Aorta (tissue), 5 donors: ENCODE results near the gene TNP2. TPM values are rescaled to one million over a fixed set of nuclear protein-coding genes. Genes with fewer than 3 reads are reported as not detected.

Source experiments
- ATAC-seq: fragments of 200-7000 bp; cut with Tn5 transposase; one replicate; pipeline ENCODE4 v1.9.1; 2022; ENCODE audit warnings: moderate library complexity; ENCODE audit not compliant: low FRiP score
- DNase-seq, 2 donors: peaks; one replicate each; pipeline ENCODE4 v3.0.0-alpha.2; 2020
- H3K27ac ChIP-seq, 2 donors: one replicate each; pipeline ENCODE4 v1.5.1; 2013; ENCODE audit warnings: low read length in 2 of 2, mild to moderate bottlenecking in 2 of 2, moderate library complexity in 2 of 2, control low read depth in 1 of 2, inconsistent platforms in 1 of 2, low read depth in 1 of 2
- H3K27me3 ChIP-seq, 2 donors: one replicate each; pipeline ENCODE4 v1.6.1; 2013; ENCODE audit warnings: control low read depth in 1 of 2, low read length in 1 of 2, mild to moderate bottlenecking in 1 of 2, moderate library complexity in 1 of 2; ENCODE audit not compliant: insufficient read depth in 2 of 2, control insufficient read depth in 1 of 2
- H3K36me3 ChIP-seq, 2 donors: one replicate each; pipeline ENCODE4 v1.6.1; 2013; ENCODE audit warnings: control low read depth in 1 of 2, low read length in 1 of 2, mild to moderate bottlenecking in 1 of 2; ENCODE audit not compliant: insufficient read depth in 2 of 2, control insufficient read depth in 1 of 2
- H3K4me1 ChIP-seq, 2 donors: one replicate each; pipeline ENCODE4 v1.6.1; 2013; ENCODE audit warnings: low read length in 2 of 2, control low read depth in 1 of 2, mild to moderate bottlenecking in 1 of 2, moderate library complexity in 1 of 2; ENCODE audit not compliant: insufficient read depth in 2 of 2, control insufficient read depth in 1 of 2
- H3K4me3 ChIP-seq, 2 donors: one replicate each; pipeline ENCODE4 v1.5.1; 2013; ENCODE audit warnings: low read length in 2 of 2, control low read depth in 1 of 2, mild to moderate bottlenecking in 1 of 2
- H3K9me3 ChIP-seq: one replicate; pipeline ENCODE4 v1.6.1; 2013; ENCODE audit warnings: mild to moderate bottlenecking, low read length; ENCODE audit not compliant: control insufficient read depth
- WGBS, 2 donors: extraction: QIAGEN DNeasy Blood & Tissue Kit; methylation state at CpG; one replicate each; pipeline ENCODE4 v1.1.7; 2013; 5-methylcytosine and 5-hydroxymethylcytosine counted together
- intact Hi-C, 2 donors: fragments of 100-400 bp; cut with DNase I; formaldehyde crosslinking; loops; one replicate each; pipeline versions ENCODE4 v1.14.2 to v1.15.0; 2022
- polyA plus RNA-seq, 2 donors: library from polyadenylated mRNA; stranded (reverse); fragments of 200-250 nt; gene quantifications; one replicate each; pipeline ENCODE4 v1.2.3, GENCODE V29; 2013
- total RNA-seq, 2 donors: library from RNA; stranded (reverse); fragmentation: NEBNext Ultra II Directional; extraction: Animal tissue kit (Norgen Biotek cat#: 25700); gene quantifications; one replicate each; pipeline ENCODE4 v1.2.1, GENCODE V29; 2021
- donor health status: healthy with polysubstance abuse.
- donor health status: Bipolar disorder and iron deficiency.
- donor health status: DM: no; HTN: no; CAD: no.
- donor health status: DM: no; HTN: no; CAD: no.
- donor health status: DM: yes; HTN: yes; CAD: no.

TNP2 gene
- total and polyA plus RNA-seq, 4 donors: not detected

DNA sequence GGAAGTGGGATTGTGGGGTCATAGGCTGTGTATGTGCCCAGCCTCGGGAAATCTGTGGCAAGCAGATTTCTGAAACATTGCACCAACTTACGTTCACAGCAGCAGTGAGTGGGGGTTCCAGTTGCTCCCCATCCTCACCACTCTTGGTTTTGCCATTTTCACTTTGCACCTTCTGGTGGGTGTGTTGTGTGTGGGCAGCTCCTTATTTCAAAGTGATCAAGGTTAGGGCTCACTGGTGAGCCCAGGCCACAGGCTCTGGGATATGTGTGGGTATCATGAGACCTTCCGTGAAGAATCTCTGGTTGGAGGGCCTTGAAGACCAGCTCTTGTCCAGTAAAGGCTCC lies 41.5 kb upstream of the TNP2 start:
- Histone ChIP-seq H3K36me3 (no peaks in the 10 kb centered on the region), H3K4me1 (no peaks in the 10 kb centered on the region), H3K9me3 (no peaks in the 10 kb centered on the region), H3K27me3 (no peaks in the 10 kb centered on the region), H3K27ac (no peak overlapping the region), H3K4me3 (no peak overlapping the region)
- no peak for ATAC-seq
- no peak for DNase-seq
- intact Hi-C loops: no loop called here
- 96 to 97% methylated on average over 3 of the region's 3 CpGs for WGBS, 2 donors

DNA sequence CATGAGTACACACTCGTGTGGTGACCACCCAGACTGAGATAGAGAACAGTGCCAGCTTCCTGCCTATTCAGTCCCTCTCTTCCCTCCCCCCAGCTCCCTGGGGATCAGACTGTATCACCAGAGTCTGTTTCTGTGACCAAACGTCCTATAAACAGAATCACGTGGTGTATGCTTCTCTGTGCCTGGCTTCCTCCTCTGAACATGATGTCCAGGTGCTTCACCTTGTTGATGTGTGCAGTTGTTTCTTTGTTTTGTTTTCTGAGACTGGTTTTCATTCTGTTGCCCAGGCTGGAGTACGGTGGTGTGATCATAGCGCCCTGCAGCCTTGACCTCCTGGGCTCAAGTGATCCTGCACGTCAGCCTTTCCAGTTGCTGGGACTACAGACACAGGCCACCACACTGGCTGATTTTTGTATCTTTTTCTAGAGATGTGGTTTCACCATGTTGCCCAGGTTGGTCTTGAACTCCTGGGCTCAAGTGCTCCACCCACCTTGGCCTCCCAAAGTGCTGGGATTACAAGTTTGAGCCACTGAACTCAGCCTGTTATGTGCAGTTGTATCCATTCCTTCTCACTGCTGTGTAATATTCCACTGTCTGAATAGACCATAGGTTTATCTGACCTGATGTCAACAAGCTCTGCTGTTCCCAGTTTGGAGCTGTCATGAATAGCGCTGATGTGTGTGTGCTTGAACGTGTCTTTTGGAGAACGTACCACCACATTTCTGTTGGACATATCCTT lies 40.9 kb upstream of the TNP2 start:
- Histone ChIP-seq H3K9me3 (no peaks in the 10 kb centered on the region), H3K36me3 (no peaks in the 10 kb centered on the region), H3K4me1 (no peaks in the 10 kb centered on the region), H3K4me3 (no peak overlapping the region), H3K27me3 (no peaks in the 10 kb centered on the region), H3K27ac (no peak overlapping the region)
- 56 to 59% methylated on average over 9 of the region's 9 CpGs for WGBS, 2 donors
- ATAC-seq (no peak), DNase-seq (no peak)
- intact Hi-C loops: no loop called here

DNA sequence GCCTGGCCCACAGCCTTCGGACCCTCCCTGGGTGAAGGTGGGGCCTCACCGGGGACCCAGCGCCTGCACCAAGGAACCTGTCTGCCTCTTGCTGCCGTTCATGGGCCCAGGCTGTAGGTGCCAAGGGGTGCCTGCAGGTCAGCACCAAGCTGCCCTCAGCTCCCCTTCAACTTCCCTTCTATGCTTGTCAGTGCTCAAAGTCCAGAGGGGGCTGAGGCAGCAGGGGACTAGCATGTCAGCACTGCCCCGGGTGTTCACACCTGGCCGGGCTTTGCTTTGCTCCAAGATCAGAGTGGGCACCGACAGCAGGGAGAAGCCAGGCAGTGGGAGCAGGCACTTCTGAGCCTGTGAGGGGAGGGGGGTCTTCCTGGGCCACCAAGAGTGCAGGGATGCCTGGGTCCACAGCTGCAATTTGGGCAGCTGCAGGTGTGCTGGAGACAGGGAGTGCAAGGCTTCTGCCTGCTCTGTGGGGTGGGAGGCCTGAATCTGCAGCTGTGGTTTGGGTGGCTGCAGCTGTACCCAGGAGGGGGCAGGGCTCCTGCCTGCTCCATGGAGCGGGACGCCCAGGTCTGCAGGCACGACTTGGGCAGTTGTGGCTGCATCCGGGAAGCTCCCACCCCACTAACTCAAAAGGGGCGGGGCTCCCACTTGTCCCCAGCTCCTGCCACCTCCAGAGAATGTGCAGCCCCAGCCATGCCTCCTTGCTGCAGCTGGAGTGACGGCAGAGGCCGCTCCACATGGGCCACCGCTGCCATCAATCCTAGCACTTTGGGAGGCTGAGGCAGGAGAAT lies 39.6 kb upstream of the TNP2 start:
- H3K9me3 ChIP-seq: no peaks in the 10 kb centered on the region
- intact Hi-C loops: no loop called here
- no peak for ATAC-seq
- H3K4me1 ChIP-seq: no peaks in the 10 kb centered on the region
- H3K27me3 ChIP-seq: no peaks in the 10 kb centered on the region
- no peak overlapping the region for H3K27ac ChIP-seq
- no peak overlapping the region for H3K4me3 ChIP-seq
- H3K36me3 ChIP-seq: no peaks in the 10 kb centered on the region
- WGBS, 2 donors: 76% methylated on average over 14 to 15 of the region's 15 CpGs
- no peak for DNase-seq

DNA sequence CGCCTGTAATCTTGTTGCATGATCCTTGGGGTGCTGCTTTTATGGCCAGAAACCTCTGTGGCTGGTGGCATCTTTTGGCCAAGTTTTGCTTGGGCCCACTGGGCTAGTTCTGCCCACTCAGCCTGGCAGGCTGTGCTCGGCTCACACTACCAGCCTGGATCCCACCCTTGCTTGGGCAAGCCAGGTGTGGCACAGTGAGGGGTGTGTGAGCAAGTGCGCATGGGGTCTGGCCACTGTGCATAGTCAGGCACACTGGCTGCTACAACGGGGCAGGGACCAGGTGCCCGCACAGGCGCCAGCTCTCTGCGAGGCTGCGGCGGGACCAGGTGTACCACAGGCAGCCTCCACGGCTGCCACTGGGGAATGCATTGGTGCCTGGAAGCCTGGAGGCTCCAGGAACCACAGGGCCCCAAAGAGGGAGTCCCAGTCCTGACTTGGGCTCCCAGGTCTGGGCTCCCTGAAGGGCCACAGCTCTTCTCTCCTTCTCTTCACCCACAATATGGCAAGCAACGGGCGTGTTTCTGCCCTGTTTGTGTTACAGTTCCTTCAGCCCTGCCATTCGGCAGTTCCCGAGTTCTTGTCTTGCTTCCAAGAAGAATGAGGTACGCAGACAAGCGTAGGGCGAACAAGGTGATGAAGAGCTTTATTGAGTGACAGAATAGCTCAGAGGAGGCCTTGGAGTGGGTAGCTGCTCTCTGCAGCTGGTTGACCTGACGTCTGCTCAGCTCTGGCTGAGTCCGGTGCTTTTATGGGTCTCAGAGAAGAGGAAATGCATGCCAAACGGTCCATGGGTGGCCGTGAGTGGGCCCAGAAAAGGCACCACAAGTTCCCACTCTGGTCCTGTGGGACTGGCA lies 38.7 kb upstream of the TNP2 start:
- 91 to 92% methylated on average over 20 to 21 of the region's 21 CpGs for WGBS, 2 donors
- Histone ChIP-seq H3K36me3 (no peaks in the 10 kb centered on the region), H3K27me3 (no peaks in the 10 kb centered on the region), H3K4me3 (no peak overlapping the region), H3K4me1 (no peaks in the 10 kb centered on the region), H3K27ac (no peak overlapping the region), H3K9me3 (no peaks in the 10 kb centered on the region)
- ATAC-seq: no peak
- intact Hi-C loops: no loop called here
- DNase-seq: no peak

DNA sequence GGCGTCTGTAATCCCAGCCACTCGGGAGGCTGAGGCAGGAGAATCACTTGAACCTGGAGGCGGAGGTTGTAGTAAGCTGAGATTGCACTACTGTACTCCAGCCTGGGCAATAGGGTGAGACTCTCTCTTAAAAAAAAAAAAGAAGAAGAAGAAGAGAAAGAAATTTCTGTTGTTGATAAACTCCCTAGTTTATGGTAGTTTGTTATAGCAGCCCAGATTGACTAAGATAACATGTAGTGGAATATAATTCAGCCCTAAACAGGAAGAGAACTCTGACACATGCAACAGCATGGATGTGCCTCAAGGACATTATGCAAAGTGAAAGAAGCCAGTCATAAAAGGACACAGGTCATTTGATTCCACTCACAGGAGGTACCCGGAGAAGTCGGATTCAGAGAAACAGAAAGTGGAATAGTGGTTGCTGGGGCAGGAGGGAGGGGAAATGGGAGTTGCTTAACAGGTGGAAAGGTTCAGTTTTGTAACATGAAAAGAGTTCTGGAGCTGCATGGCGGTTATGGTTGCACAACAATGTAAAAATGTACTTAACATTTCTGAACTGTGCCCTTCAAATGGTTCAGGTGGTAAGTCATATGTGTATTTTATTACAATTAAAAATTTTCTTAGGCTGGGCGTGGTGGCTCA lies 38.0 kb upstream of the TNP2 start:
- H3K36me3 ChIP-seq: no peaks in the 10 kb centered on the region
- no peaks in the 10 kb centered on the region for H3K9me3 ChIP-seq
- 93 to 95% methylated on average over 7 of the region's 7 CpGs for WGBS, 2 donors
- no peak overlapping the region for H3K4me3 ChIP-seq
- no peaks in the 10 kb centered on the region for H3K4me1 ChIP-seq
- H3K27ac ChIP-seq: no peak overlapping the region
- no peak for ATAC-seq
- intact Hi-C loops: no loop called here
- no peak for DNase-seq
- no peaks in the 10 kb centered on the region for H3K27me3 ChIP-seq

DNA sequence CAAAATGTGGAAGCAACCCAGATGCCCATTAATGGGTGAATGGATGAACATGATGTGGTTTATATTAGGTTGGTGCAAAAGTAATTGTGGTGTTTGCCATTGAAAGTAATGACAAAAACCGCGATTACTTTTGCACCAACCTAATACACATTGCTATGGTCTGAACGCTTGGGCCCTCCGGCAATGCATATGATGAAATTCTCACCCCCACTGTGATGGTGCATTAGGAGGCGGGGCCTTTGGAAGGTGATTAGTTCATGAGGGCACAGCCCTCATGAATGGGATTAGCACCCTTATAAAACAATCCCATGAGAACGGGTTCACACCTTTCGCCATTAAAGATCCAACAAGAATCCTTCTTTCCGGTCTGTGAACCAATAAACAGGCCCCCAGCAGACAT lies 37.3 kb upstream of the TNP2 start:
- no peaks in the 10 kb centered on the region for H3K36me3 ChIP-seq
- no peak overlapping the region for H3K27ac ChIP-seq
- H3K4me1 ChIP-seq: no peaks in the 10 kb centered on the region
- DNase-seq (no peak), ATAC-seq (no peak)
- H3K9me3 ChIP-seq: no peaks in the 10 kb centered on the region
- 92% methylated on average over 8 of the region's 8 CpGs for WGBS, 2 donors
- no peaks in the 10 kb centered on the region for H3K27me3 ChIP-seq
- no peak overlapping the region for H3K4me3 ChIP-seq
- intact Hi-C loops: no loop called here

DNA sequence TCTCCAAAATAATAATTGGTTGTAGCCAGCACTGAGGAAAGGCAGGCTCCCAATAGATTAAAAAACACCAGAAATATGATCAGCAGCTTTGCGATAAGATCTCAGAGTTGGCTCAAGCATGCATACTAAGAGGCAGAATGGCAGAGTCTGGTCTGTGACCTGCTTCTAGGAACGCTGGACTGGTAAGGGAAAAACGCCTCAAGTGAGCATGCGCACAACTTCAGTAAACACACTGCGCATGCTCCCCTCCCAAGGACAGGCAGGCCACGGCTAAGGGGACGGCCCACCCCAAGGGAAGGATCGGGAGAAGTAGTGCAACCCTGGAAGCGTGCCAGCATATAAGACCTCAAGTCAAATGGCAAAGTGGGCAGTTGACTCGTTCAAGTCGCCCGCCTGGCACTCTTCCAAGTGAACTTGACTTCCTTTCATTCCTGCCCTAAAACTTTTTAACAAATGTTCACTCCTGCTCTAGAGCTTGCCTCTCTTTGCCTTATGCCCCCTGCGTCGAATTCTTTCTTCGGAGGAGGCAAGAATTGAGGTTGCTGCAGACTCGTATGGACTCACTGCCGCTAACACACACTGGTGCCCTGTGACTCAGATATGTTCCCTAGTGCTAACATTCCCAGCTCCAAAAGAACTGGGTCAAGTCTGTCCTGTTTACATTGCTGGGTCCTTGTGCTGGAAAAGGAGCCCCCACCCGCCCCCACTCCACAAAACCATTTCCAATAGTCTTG lies 34.4 kb upstream of the TNP2 start:
- Histone ChIP-seq H3K9me3 (no peaks in the 10 kb centered on the region), H3K4me1 (no peaks in the 10 kb centered on the region), H3K4me3 (no peak overlapping the region), H3K27ac (no peak overlapping the region), H3K27me3 (no peaks in the 10 kb centered on the region), H3K36me3 (no peaks in the 10 kb centered on the region)
- intact Hi-C loops: no loop called here
- ATAC-seq: no peak
- 62 to 67% methylated on average over 18 of the region's 18 CpGs for WGBS, 2 donors
- DNase-seq: no peak

DNA sequence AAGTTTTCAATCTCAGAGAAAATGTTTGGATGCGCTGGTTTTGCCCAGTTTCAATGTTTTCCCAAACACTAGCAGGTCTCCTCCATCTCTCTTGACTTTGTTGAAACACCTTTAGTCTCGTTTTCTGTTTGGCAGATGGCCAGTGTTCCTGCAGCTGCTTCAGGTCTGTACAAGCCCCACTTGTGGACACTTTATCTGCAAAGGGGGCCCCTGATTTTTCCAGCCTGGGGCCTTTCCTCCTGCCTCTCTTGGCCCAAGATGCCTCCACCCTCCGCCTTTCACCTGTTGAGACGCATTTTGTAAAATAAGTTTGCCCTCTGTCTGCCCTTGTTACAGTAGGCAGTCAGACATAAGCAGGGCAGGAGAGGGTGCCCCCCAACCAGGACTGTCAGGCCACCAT lies 33.9 kb upstream of the TNP2 start:
- DNase-seq (no peak), ATAC-seq (no peak)
- Histone ChIP-seq H3K27ac (no peak overlapping the region), H3K27me3 (no peaks in the 10 kb centered on the region), H3K4me1 (no peaks in the 10 kb centered on the region), H3K9me3 (no peaks in the 10 kb centered on the region), H3K36me3 (no peaks in the 10 kb centered on the region), H3K4me3 (no peak overlapping the region)
- 84 to 88% methylated on average over 4 of the region's 4 CpGs for WGBS, 2 donors
- intact Hi-C loops: no loop called here
